Subcutaneous adipose tissue (tissue), 4 donors: ENCODE data around the gene MED31. TPM values are rescaled to one million over a fixed set of nuclear protein-coding genes. Genes with fewer than 3 reads are reported as not detected.

Source experiments
- small RNA-seq: library from RNA; depleted of rRNA; stranded (forward); fragments of <200 nt; gene quantifications from one replicate; pipeline ENCODE3, GENCODE V24; 2016
- total RNA-seq, 4 donors: library from RNA; depleted of rRNA; stranded (reverse); fragments of >200 nt; gene quantifications; one replicate each; pipeline ENCODE4 v1.1.0, GENCODE V29; 2016
- TF ChIP-seq, protein P1 (sequence below): fragments of 450-650 bp; IDR thresholded peaks from one replicate; pipeline ENCODE4 v1.5.1; 2016; ENCODE audit warnings: low read depth, mild to moderate bottlenecking, control low read depth, antibody characterized with exemption, moderate library complexity

Gene MED31
- total RNA-seq, 4 donors from 2014 or later = 6.2 to 18.8 (median 12.1) TPM

DNA sequence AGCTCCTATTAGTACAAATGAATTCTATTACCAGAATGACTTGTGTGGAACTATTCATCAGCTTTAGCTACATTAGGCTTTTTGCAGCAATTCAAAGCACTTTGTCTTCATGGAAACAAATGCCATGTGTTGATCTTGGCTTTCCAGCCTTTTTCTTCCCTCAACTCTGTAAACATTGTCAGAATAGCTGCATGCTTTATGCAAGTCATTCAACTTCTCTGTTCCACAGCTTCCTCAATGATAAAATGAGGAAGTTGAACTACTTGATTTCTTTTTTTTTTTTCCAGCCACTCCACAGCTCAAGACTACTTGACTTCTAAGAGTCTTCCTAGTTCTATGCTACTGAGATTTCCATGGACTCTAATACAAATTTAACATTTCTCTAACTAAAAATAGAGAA lies 52.0 kb downstream of the MED31 start:
- TF ChIP-seq, protein P1, sequence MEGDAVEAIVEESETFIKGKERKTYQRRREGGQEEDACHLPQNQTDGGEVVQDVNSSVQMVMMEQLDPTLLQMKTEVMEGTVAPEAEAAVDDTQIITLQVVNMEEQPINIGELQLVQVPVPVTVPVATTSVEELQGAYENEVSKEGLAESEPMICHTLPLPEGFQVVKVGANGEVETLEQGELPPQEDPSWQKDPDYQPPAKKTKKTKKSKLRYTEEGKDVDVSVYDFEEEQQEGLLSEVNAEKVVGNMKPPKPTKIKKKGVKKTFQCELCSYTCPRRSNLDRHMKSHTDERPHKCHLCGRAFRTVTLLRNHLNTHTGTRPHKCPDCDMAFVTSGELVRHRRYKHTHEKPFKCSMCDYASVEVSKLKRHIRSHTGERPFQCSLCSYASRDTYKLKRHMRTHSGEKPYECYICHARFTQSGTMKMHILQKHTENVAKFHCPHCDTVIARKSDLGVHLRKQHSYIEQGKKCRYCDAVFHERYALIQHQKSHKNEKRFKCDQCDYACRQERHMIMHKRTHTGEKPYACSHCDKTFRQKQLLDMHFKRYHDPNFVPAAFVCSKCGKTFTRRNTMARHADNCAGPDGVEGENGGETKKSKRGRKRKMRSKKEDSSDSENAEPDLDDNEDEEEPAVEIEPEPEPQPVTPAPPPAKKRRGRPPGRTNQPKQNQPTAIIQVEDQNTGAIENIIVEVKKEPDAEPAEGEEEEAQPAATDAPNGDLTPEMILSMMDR = no peak

DNA sequence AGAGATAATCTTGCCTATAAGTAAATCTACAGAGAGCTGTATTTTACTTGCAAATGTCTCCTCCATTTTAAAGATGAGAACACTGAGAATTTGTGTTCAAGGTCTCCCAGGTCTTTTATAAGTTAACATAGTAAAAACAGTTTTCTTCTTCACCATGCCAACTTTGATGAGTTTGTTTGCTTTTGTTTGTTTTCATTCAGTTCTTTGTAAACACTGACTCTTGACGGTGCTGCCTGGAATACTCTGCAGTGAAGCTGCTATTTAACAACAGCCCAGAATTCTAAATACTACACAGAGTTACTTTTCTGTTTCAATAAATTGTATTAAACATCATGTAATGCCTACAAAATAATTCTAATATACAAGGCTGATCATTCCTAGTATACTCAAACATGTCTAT lies 53.7 kb downstream of the MED31 start:
- TF ChIP-seq, protein P1 = no peak

DNA sequence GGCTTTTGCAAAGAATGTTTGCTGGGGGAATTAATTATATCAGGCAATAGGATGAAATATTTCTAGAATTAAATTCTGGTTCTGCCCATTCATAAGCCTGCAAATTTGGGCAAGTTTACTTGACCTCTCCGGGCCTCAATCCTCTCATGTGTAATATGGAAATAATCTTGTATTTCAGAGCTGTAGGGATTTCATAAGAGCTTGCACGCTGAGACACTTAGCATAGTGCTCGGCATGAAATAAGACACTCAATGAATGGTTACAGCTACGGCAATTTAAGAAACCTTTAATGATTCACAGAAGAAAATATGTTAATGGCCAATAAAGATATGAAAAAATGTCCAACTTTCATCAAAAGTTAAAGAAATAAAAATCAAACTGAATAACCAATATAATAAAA lies 54.5 kb downstream of the MED31 start:
- TF ChIP-seq, protein P1 = no peak

DNA sequence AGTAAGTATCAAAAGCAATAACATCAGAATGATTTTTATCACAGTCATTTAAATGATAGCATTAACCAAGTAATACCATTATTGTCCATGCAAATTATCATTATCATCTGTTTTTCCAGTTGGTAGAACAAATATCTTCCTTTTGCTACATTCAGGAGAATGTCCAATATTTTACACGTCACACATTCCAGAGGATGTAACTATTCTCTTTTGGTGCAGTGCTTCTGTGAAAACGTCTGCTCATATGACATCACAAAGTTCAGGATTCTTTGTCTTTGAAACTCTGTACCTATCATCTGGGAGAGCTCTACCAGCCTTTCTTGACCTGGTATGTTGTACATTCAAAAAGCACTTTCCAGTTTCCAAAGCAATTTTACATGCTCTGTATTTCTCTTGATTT lies 54.9 kb downstream of the MED31 start:
- TF ChIP-seq, protein P1 = no peak

DNA sequence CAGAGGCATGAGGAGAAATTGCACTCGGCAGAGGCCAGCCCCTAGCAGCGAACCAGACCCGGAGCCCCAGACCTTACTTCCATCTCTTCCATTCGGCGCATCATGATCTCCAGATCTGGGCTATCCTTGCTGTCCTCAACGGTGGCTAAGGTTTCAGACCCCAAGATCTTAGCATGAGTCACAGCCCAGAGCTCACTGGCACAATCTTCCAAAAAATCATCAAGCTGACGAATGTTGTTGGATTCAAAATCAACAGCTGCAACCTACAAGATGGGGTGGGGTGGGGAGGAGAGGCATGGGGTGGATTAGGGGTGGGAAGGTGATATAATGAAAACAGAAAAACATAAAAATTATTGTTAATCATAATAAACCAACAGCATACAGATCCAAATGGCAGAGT lies 55.3 kb downstream of the MED31 start:
- TF ChIP-seq, protein P1 = no peak

Small RNAs within 50 kb of the gene (small RNA-seq; reads per million reads assigned to genes)
- gene MIR4520-1 = not detected
- gene RNA5SP435 = 0.36 reads per million

Other genes starting within 250 kb of the MED31 start
- gene AIPL1, start 216.5 kb downstream of the MED31 start, total RNA-seq = not detected
- 1 to 10 TPM in 2 of 4 donors, not detected in 2; 2.4 to 2.6 TPM for gene PIMREG, start 207.2 kb downstream of the MED31 start, total RNA-seq
- 1 to 10 TPM in 2 of 4 donors, under 1 TPM in 2; 0.34 to 1.9 (median 1.2) TPM for gene PITPNM3, start 95.0 kb downstream of the MED31 start, total RNA-seq
- 10 to 100 TPM; 10.6 to 17.5 (median 11.1) TPM for gene KIAA0753, start 10.9 kb downstream of the MED31 start, total RNA-seq
- gene TXNDC17, start 10.5 kb downstream of the MED31 start, total RNA-seq = 100 to 1,000 TPM in 2 of 4 donors, 10 to 100 TPM in 2; 67.0 to 216 (median 115) TPM
- 1 to 10 TPM in 1 of 4 donors, under 1 TPM in 1, not detected in 2; 0.85 to 2.0 TPM for gene C17orf100, start 157 bp upstream of the MED31 start, total RNA-seq
- not detected for gene SLC13A5, start 61.8 kb upstream of the MED31 start, total RNA-seq
- gene XAF1, start 104.4 kb upstream of the MED31 start, total RNA-seq = 100 to 1,000 TPM in 1 of 4 donors, 10 to 100 TPM in 3; 29.5 to 128 (median 34.2) TPM
- 1 to 10 TPM in 1 of 4 donors, under 1 TPM in 1, not detected in 2; 0.66 to 4.7 TPM for gene FBXO39, start 124.6 kb upstream of the MED31 start, total RNA-seq
- gene TEKT1, start 180.1 kb upstream of the MED31 start, total RNA-seq = not detected